ENCODE measurements around the gene NRF1.

Gene NRF1

GRCh38 chr7:129774871-129775694, 163.6 kb downstream of the NRF1 start:
- TF ChIP-seq, protein P1, sequence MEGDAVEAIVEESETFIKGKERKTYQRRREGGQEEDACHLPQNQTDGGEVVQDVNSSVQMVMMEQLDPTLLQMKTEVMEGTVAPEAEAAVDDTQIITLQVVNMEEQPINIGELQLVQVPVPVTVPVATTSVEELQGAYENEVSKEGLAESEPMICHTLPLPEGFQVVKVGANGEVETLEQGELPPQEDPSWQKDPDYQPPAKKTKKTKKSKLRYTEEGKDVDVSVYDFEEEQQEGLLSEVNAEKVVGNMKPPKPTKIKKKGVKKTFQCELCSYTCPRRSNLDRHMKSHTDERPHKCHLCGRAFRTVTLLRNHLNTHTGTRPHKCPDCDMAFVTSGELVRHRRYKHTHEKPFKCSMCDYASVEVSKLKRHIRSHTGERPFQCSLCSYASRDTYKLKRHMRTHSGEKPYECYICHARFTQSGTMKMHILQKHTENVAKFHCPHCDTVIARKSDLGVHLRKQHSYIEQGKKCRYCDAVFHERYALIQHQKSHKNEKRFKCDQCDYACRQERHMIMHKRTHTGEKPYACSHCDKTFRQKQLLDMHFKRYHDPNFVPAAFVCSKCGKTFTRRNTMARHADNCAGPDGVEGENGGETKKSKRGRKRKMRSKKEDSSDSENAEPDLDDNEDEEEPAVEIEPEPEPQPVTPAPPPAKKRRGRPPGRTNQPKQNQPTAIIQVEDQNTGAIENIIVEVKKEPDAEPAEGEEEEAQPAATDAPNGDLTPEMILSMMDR (conservative IDR thresholded peaks at IDR 0.05; ENCODE audit: low read depth, low read length): no peak
- H3K4me3 ChIP-seq (ENCODE audit: low read depth, low read length): no peak overlapping the region
- no peak for DNase-seq (ENCODE audit: low read depth)

DNA sequence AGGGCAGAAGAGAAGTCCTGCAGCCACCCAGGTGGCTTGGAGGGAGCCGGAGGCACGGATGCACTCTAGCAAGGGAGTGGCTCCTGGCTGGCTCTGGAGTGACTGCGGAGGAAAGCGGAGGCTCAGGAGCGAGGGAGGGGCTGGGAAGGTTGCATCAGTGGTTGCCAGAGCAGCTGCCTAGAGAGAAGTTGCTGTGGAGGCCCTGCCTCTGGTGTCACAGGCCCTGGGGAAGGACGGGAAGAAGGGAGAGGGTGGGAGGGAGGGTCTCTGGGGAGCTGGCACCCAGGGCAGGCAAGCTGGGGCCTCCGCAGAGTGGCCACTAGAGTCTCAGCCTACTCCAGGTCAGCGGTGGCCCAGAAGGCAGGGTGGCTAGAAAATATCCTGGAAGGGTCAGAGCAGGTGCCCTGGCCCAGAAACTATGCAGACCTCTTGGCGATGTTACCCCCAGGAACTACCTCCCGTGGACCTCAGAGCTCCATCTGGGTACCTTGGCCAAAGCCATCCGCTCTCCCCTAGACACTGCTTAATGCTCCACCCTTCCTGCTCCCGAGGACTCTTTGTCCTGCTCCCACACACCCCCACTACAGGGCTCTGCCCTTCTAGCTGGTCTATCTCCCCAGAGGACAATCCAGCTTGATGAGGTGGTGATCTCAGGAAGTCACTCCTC, 164.3 kb downstream of the NRF1 start:
- no peak for DNase-seq (ENCODE audit: low read depth)
- H3K4me3 ChIP-seq (ENCODE audit: low read depth, low read length): no peak overlapping the region
- TF ChIP-seq, protein P1 (conservative IDR thresholded peaks at IDR 0.05; ENCODE audit: low read depth, low read length): no peak

DNA sequence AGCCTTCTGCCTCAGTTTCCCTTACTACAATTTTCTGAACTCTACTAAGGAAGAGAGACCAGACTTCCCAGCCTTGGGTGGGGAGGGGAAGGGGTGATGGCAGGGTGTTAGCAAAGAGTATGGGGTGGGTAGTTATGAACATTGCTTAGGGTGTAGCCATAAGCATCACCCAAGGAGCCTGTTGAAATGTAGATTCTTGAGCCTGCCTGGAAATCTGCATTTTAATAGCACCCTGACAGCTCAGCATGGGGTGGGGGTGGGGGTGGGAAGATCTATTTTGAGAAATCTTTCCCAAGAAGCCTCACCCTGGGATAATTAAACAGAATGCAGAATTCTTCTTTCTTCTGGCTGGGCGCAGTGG, 164.8 kb downstream of the NRF1 start:
- no peak for DNase-seq (ENCODE audit: low read depth)
- H3K4me3 ChIP-seq (ENCODE audit: low read depth, low read length): no peak overlapping the region
- TF ChIP-seq, protein P1 (conservative IDR thresholded peaks at IDR 0.05; ENCODE audit: low read depth, low read length): no peak

GRCh38 chr7:129777195-129777844, 165.8 kb downstream of the NRF1 start:
- DNase-seq (ENCODE audit: low read depth): no peak
- TF ChIP-seq, protein P1 (conservative IDR thresholded peaks at IDR 0.05; ENCODE audit: low read depth, low read length): no peak
- no peak overlapping the region for H3K4me3 ChIP-seq (ENCODE audit: low read depth, low read length)

DNA sequence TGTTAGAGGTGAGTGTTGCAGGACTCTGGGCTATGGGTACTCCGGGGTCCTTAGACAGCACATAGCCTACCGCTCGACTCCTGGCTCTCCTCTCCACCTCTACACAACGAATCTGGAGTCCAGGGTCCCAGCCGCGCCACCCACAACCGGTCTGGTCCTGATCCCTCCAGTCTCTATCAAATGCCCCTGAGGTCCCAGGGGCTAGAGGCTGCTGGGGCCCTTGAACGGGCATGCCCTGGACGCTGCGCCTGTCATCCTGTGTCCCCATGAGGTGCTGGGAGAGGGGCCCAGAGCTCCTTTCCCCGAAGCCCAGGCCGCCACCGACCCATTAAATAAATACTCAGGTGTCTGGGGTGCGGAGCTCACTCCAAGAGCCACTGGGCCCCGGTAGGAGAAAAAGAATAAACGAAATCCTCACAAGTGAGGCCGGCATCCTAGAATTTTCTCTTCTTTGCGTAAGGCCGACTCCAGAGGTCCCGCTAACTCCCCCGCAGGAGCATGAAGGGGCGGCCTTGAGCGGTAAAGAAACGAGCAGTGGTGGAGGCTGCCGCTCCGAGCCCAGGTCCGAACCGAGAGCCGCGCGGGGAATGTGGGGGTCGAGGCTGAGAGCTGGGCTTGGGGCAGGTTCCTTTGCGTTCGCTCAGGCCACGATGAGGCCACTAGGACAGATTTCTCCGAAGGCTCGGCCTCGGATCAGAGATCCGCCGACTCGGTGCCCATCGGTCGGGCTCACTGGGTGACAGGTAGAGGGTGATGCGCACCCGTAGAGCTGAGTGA, 166.7 kb downstream of the NRF1 start:
- DNase-seq (ENCODE audit: low read depth): no peak
- no peak overlapping the region for H3K4me3 ChIP-seq (ENCODE audit: low read depth, low read length)
- TF ChIP-seq, protein P1 (conservative IDR thresholded peaks at IDR 0.05; ENCODE audit: low read depth, low read length): no peak

GRCh38 chr7:129778770-129779601, 167.5 kb downstream of the NRF1 start:
- no peak for DNase-seq (ENCODE audit: low read depth)
- no peak overlapping the region for H3K4me3 ChIP-seq (ENCODE audit: low read depth, low read length)
- TF ChIP-seq, protein P1 (conservative IDR thresholded peaks at IDR 0.05; ENCODE audit: low read depth, low read length): no peak

Data from choroid plexus epithelial cell (primary cell).